ENCODE data around the gene SULT4A1. TPM values are rescaled to one million over a fixed set of nuclear protein-coding genes. Genes with fewer than 3 reads are reported as not detected.

SULT4A1 gene
- total RNA-seq, 2 experiments from 2014 or later: not detected

GRCh38 chr22:43828998-43829782 is 33.1 kb downstream of the SULT4A1 start:
- intact Hi-C loops (cut with micrococcal nuclease; ENCODE audit: unreplicated experiment): no loop called here
- ChIA-PET CTCF (ENCODE audit: unreplicated experiment) (no interaction called here), POLR2A (no interaction called here)
- Histone ChIP-seq H3K36me3 (ENCODE audit: insufficient read depth, low read length) (no peaks in the 10 kb centered on the region), H3K79me2 (ENCODE audit: insufficient read depth, low read depth, low read length) (no peaks in the 10 kb centered on the region), H3K9me2 (ENCODE audit: insufficient read depth, low read length) (no peaks in the 10 kb centered on the region), H2AFZ (ENCODE audit: low read length) (no peak overlapping the region), H3K4me1 (ENCODE audit: insufficient read depth, low read length, poor library complexity, severe bottlenecking) (no peaks in the 10 kb centered on the region), H3K9me3 (ENCODE audit: low read length) (no peaks in the 10 kb centered on the region), H4K20me1 (ENCODE audit: insufficient read depth, low read length) (no peaks in the 10 kb centered on the region), H3K4me3 (ENCODE audit: low read depth, low read length, poor library complexity, severe bottlenecking) (no peak overlapping the region), H3K4me2 (ENCODE audit: low read length) (no peak overlapping the region), H3K27ac (ENCODE audit: low read depth, low read length, poor library complexity, severe bottlenecking) (no peak overlapping the region)
- TF ChIP-seq CTCF (conservative IDR thresholded peaks at IDR 0.05; ENCODE audit: low read length) (no peak), EZH2phosphoT487 (IDR thresholded peaks at IDR 0.05; ENCODE audit: borderline replicate concordance, low read depth, low read length) (no peak)
- no peak for DNase-seq (ENCODE audit: low spot score)
- BruUV-seq (replicated peaks): no TSS peak

GRCh38 chr22:43828725-43828997 is 33.7 kb downstream of the SULT4A1 start:
- Histone ChIP-seq H3K79me2 (ENCODE audit: insufficient read depth, low read depth, low read length) (no peaks in the 10 kb centered on the region), H3K4me2 (ENCODE audit: low read length) (no peak overlapping the region), H3K36me3 (ENCODE audit: insufficient read depth, low read length) (no peaks in the 10 kb centered on the region), H4K20me1 (ENCODE audit: insufficient read depth, low read length) (no peaks in the 10 kb centered on the region), H3K4me1 (ENCODE audit: insufficient read depth, low read length, poor library complexity, severe bottlenecking) (no peaks in the 10 kb centered on the region), H3K9me2 (ENCODE audit: insufficient read depth, low read length) (no peaks in the 10 kb centered on the region), H3K27ac (ENCODE audit: low read depth, low read length, poor library complexity, severe bottlenecking) (no peak overlapping the region), H2AFZ (ENCODE audit: low read length) (no peak overlapping the region), H3K4me3 (ENCODE audit: low read depth, low read length, poor library complexity, severe bottlenecking) (no peak overlapping the region), H3K9me3 (ENCODE audit: low read length) (no peaks in the 10 kb centered on the region)
- CTCF ChIA-PET (ENCODE audit: unreplicated experiment): no interaction called here
- no peak for DNase-seq (ENCODE audit: low spot score)
- POLR2A ChIA-PET: no interaction called here
- intact Hi-C loops (cut with micrococcal nuclease; ENCODE audit: unreplicated experiment): no loop called here
- no TSS peak for BruUV-seq (replicated peaks)
- TF ChIP-seq EZH2phosphoT487 (IDR thresholded peaks at IDR 0.05; ENCODE audit: borderline replicate concordance, low read depth, low read length) (no peak), CTCF (conservative IDR thresholded peaks at IDR 0.05; ENCODE audit: low read length) (no peak)

GRCh38 chr22:43827926-43828724 is 34.2 kb downstream of the SULT4A1 start:
- CTCF ChIA-PET (ENCODE audit: unreplicated experiment): no interaction called here
- no peak for DNase-seq (ENCODE audit: low spot score)

More at GRCh38 chr22:43827926-43828724, 34.2 kb downstream of the SULT4A1 start:
- H3K4me2 ChIP-seq (ENCODE audit: low read length): no peak overlapping the region
- H3K9me2 ChIP-seq (ENCODE audit: insufficient read depth, low read length): no peaks in the 10 kb centered on the region
- POLR2A ChIA-PET: no interaction called here
- no peaks in the 10 kb centered on the region for H3K4me1 ChIP-seq (ENCODE audit: insufficient read depth, low read length, poor library complexity, severe bottlenecking)
- H3K4me3 ChIP-seq (ENCODE audit: low read depth, low read length, poor library complexity, severe bottlenecking): no peak overlapping the region
- no peaks in the 10 kb centered on the region for H3K79me2 ChIP-seq (ENCODE audit: insufficient read depth, low read depth, low read length)
- no peaks in the 10 kb centered on the region for H3K9me3 ChIP-seq (ENCODE audit: low read length)
- intact Hi-C loops (cut with micrococcal nuclease; ENCODE audit: unreplicated experiment): no loop called here
- no peaks in the 10 kb centered on the region for H4K20me1 ChIP-seq (ENCODE audit: insufficient read depth, low read length)
- BruUV-seq (replicated peaks): no TSS peak
- no peak overlapping the region for H3K27ac ChIP-seq (ENCODE audit: low read depth, low read length, poor library complexity, severe bottlenecking)
- TF ChIP-seq CTCF (conservative IDR thresholded peaks at IDR 0.05; ENCODE audit: low read length): no peak
- no peak for TF ChIP-seq EZH2phosphoT487 (IDR thresholded peaks at IDR 0.05; ENCODE audit: borderline replicate concordance, low read depth, low read length)
- no peak overlapping the region for H2AFZ ChIP-seq (ENCODE audit: low read length)
- H3K36me3 ChIP-seq (ENCODE audit: insufficient read depth, low read length): no peaks in the 10 kb centered on the region
